ENCODE data around the gene MKLN1.

The MKLN1 gene

DNA sequence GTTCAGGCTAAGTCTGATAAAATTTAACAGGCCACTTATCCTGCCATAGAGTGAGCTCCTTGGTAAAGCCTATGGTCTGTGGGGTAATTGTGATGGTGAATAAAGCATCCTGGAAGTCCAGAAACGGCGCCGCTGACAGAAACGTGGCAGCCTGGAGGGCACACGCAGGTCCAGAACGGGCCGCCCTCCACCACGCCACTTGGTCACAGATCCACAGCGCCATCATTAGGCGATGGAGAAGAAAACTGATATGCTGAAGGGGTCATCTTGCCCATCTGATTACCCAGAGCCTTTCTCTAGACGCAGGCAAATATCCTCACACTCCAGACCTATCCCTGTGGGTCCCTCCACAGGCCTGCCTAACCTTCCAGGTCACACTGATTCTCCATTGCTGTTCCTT, 190.9 kb downstream of the MKLN1 start:
- TF ChIP-seq, protein P1, sequence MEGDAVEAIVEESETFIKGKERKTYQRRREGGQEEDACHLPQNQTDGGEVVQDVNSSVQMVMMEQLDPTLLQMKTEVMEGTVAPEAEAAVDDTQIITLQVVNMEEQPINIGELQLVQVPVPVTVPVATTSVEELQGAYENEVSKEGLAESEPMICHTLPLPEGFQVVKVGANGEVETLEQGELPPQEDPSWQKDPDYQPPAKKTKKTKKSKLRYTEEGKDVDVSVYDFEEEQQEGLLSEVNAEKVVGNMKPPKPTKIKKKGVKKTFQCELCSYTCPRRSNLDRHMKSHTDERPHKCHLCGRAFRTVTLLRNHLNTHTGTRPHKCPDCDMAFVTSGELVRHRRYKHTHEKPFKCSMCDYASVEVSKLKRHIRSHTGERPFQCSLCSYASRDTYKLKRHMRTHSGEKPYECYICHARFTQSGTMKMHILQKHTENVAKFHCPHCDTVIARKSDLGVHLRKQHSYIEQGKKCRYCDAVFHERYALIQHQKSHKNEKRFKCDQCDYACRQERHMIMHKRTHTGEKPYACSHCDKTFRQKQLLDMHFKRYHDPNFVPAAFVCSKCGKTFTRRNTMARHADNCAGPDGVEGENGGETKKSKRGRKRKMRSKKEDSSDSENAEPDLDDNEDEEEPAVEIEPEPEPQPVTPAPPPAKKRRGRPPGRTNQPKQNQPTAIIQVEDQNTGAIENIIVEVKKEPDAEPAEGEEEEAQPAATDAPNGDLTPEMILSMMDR (IDR thresholded peaks at IDR 0.05; ENCODE audit: insufficient read depth, missing control alignments): no peak
- FAIRE-seq: no peak
- DNase-seq (ENCODE audit: insufficient read length, low spot score): no peak

DNA sequence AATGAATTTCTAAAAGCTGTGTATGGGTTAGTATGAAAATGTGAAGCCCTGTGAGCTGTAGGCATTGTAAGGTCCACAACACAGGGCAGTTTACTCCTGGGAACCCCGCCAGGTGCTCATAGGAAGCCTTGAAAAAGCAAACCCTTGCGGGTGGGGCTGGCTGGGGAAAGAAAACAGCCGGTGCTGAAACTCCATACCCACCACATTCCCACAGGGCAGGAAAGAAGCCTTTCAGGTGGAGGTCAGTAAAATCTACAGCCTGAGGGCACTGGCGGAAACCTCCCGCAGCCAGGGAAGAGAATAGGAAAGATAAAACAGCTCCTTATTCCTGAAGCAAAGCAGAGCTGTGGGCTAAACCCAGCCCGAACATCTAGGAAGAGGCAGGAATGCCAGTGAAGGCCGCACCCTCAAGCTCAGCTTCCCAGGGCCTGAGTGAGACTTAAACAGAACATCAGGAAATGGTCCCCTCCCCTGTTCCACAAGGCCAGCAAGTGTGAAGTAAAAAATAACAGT, 194.0 kb downstream of the MKLN1 start:
- TF ChIP-seq, protein P1 (IDR thresholded peaks at IDR 0.05; ENCODE audit: insufficient read depth, missing control alignments): no peak
- DNase-seq (ENCODE audit: insufficient read length, low spot score): no peak
- FAIRE-seq: no peak

DNA sequence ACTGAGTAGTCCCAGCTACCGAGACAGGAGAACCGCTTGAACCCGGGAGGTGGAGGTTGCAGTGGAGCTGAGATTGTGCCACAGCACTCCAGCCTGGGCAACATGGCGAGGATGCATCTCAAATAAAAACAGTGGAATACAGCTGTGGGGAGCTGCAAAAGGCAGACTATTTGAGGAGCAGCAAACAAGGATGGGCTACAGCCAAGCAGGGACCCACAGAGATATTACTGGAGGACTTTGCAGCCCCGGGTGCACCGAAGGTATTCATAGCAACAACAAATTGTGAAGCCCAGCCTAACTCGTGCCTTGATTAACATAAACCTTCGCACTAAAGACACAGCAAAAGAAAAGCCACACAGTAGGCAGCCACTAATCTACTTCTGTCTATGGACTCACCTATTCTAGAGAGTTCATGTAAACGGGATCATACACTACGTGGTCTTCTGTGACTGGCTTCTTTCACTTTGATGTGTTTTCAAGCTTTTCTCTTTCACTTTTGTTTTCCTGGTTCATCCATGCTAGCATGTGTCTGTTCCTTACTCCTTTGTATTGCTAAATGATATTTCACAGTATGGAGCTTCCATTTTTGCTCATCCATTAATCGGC, 194.8 kb downstream of the MKLN1 start:
- TF ChIP-seq, protein P1 (IDR thresholded peaks at IDR 0.05; ENCODE audit: insufficient read depth, missing control alignments): no peak
- FAIRE-seq (no peak), DNase-seq (ENCODE audit: insufficient read length, low spot score) (no peak)

DNA sequence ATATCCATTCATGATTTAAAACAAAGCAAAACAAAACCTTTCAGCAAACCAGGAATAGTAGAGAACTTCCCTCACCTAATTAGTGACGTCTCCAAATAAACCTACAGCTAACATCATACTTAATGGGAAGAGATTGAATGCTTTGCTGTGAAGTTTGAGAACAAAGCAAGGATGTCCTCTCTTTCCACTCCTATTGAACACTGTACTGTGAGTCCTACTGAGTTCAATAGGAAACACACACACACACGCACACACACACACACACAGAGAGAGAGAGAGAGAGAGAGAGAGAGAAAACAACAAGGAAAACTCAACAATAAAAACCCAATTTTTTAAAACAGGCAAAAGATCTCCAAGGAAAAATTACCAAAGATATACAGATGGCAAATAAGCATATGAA, 196.4 kb downstream of the MKLN1 start:
- DNase-seq (ENCODE audit: insufficient read length, low spot score): no peak

DNA sequence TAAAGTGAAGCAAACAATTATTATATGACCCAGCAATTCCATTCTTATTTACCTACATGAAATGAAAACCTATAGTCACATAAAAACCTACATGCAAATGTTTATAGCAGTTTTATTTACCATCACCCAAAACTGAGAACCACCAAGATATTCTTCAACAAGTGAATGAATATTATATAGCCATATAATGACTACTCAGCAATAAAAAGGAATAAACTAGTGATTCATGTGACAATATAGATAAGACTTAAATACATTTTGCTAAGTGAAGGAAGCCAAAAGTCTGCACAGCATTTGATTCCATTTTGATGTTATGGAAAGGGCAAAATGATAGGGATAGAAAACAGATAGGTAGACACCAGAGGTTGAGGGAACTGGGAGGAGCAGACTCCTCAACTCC, 197.0 kb downstream of the MKLN1 start:
- FAIRE-seq: no peak

More for the DNA sequence above, 196.4 kb downstream of the MKLN1 start:
- TF ChIP-seq, protein P1 (IDR thresholded peaks at IDR 0.05; ENCODE audit: insufficient read depth, missing control alignments): no peak
- FAIRE-seq: no peak

DNA sequence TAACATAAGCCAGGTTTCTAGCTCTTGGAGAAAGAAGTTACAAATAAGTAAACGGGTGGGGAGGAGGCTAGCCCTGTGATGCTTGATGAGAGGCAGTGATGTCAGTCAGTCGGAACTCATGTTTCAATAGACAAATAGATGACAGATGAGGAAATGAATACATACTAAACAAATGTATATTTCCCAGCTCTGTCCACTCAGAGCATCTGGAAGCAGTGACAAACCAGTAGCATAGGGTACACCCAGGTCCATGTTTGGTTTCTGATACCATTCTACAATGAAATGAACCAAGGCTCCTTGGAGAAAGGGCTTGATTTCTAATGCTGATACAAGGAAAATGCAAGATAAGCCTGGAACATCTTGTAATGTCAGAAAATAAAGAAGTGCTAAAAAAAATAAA, 198.1 kb downstream of the MKLN1 start:
- DNase-seq (ENCODE audit: insufficient read length, low spot score) (no peak), FAIRE-seq (no peak)
- TF ChIP-seq, protein P1 (IDR thresholded peaks at IDR 0.05; ENCODE audit: insufficient read depth, missing control alignments): no peak

More for the DNA sequence above, 197.0 kb downstream of the MKLN1 start:
- no peak for DNase-seq (ENCODE audit: insufficient read length, low spot score)
- TF ChIP-seq, protein P1 (IDR thresholded peaks at IDR 0.05; ENCODE audit: insufficient read depth, missing control alignments): no peak

DNA sequence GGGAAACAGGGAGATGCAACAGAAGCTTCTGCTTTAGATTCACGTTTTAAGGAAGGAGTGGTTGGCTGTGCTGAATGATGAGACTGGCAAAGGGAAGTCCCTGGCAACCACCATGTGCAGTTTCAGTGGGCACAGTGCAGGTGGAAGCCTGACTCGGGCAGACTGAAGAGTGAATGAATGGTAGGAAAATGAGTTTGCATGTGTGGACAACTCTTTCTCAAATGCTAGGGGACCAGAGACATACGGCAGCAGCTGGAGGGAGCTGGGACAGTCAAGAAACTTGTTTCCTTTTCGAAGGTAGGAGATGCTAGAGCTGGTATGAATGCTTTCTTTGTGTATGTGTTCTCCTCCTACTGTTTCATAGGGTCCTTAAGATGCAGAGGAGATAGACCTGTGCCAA, 199.8 kb downstream of the MKLN1 start:
- FAIRE-seq: no peak

More for the DNA sequence above, 199.8 kb downstream of the MKLN1 start:
- TF ChIP-seq, protein P1 (IDR thresholded peaks at IDR 0.05; ENCODE audit: insufficient read depth, missing control alignments): no peak
- DNase-seq (ENCODE audit: insufficient read length, low spot score): no peak

Measured in D721Med (cell line).